Epithelial cell of proximal tubule (primary cell): Measurements from ENCODE around the gene TECTA. TPM values are rescaled to one million over a fixed set of nuclear protein-coding genes. Genes with fewer than 3 reads are reported as not detected.

ENCODE experiments used
- DNase-seq: peaks from one replicate; pipeline ENCODE4 v3.0.0-alpha.2; 2011; ENCODE audit warnings: low read depth
- H3K4me3 ChIP-seq: 2 replicates; pipeline ENCODE4 v1.5.1; 2011; ENCODE audit warnings: low read depth, mild to moderate bottlenecking, low read length
- total RNA-seq: library from RNA; depleted of rRNA; stranded (reverse); fragments of >200 nt; gene quantifications from 2 replicates; pipeline ENCODE4 v1.2.3, GENCODE V29; 2015
- TF ChIP-seq, protein P1 (sequence below): conservative IDR thresholded peaks from 2 replicates; pipeline ENCODE4 v1.5.1; 2012; ENCODE audit warnings: low read depth, mild to moderate bottlenecking, low read length

TECTA gene
- total RNA-seq, 1 donor from 2014 or later, result 0.23 TPM

DNA sequence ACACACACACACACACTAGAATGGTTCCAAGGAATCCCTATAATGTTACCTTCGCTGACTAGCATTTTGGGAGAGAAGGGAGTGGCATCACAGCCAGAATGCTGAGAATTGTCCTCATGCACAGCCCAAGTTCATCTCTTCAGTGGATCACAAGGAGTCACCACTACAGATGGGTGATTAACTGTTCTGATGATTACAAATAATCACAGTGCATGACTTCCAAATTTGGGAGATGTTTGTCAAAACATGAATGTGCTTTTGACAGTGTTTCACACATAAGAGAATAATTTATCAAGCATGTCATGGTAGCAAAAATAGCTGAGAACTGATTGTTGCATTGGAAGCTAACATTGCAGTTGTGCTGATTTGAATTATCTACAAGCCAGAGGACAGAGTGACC lies 110.6 kb downstream of the TECTA start:
- no peak for DNase-seq
- TF ChIP-seq, protein P1, sequence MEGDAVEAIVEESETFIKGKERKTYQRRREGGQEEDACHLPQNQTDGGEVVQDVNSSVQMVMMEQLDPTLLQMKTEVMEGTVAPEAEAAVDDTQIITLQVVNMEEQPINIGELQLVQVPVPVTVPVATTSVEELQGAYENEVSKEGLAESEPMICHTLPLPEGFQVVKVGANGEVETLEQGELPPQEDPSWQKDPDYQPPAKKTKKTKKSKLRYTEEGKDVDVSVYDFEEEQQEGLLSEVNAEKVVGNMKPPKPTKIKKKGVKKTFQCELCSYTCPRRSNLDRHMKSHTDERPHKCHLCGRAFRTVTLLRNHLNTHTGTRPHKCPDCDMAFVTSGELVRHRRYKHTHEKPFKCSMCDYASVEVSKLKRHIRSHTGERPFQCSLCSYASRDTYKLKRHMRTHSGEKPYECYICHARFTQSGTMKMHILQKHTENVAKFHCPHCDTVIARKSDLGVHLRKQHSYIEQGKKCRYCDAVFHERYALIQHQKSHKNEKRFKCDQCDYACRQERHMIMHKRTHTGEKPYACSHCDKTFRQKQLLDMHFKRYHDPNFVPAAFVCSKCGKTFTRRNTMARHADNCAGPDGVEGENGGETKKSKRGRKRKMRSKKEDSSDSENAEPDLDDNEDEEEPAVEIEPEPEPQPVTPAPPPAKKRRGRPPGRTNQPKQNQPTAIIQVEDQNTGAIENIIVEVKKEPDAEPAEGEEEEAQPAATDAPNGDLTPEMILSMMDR, result no peak
- no peak overlapping the region for H3K4me3 ChIP-seq

DNA sequence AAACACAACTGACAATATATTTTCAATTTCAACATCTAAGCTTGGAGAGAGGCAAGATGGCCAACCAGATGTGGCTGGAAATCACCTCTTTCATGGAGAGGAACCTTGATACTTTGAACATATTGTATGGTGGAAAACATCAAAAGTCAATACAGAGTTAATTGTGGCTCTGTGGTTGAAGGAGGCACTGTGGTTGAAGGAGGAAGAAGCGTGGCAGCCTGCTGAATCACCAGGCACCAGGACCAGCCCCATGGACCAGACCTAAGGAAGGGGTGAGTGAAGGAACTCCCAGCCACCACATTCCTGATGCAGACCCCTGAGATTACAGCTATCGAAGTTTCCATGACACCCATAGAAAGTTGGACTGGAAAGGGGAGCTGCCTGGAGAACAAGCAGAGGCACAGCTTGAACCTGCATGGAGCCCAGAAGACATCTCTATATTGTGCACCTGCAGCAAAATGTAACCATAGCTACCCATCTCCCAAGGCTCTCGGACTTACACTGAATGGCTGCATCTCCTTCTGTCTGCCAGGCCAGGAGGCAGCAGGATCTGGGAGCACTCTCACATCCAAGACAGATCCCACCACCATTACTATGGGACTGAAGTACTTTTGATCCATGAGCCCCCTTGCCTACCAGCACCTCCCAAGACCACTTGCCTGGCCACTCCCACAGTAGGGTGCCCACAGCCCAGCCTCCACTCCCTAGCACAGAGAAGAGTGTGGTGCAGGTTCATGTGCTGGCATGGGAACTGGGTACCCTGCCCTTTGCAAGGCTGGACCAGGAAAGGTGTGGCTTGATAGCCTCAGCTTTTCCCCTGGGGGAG lies 111.7 kb downstream of the TECTA start:
- TF ChIP-seq, protein P1, result no peak
- no peak overlapping the region for H3K4me3 ChIP-seq
- no peak for DNase-seq

DNA sequence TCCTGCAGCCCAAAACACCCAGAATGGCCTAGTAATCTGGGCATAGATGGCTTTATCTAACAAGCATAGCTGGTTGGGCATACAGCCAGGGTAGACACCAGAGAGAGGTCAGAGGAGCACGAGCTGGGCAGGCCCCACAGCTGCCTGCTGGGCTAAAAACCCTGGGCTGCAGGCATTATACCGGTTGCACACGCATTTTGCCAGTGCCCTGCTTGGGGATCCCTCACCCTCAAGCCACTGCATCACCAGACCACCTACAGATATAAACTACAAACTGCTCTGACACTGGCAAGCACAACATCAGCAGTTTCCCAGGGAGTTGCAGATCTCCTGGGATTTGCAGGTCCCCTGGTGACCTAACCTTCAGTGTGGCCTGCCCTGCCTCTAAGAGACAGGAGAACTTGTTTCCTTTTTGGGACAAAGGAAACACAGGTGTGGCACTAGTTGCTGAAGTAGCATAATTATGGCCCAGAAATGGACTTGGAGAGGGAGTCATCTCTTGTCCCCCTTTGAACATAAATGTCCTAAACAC lies 112.4 kb downstream of the TECTA start:
- no peak for DNase-seq
- TF ChIP-seq, protein P1, result no peak
- H3K4me3 ChIP-seq, result no peak overlapping the region

DNA sequence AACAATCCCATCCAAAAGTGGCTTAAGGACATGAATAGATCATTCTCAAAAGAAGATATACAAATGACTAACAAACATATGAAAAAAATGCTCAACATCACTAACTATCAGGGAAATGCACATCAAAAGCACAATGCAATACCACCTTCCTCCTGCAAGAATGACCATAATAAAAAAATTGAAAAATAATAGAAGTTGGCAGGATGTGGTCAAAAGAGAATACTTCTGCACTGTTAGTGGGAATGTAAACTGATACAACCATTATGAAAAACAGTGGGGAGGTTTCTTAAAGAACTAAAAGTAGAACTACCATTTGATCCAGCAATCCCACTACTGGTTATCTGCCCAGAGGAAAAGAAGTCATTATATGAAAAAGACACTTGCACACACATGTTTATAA lies 113.8 kb downstream of the TECTA start:
- no peak for DNase-seq
- H3K4me3 ChIP-seq, result no peak overlapping the region
- TF ChIP-seq, protein P1, result no peak

DNA sequence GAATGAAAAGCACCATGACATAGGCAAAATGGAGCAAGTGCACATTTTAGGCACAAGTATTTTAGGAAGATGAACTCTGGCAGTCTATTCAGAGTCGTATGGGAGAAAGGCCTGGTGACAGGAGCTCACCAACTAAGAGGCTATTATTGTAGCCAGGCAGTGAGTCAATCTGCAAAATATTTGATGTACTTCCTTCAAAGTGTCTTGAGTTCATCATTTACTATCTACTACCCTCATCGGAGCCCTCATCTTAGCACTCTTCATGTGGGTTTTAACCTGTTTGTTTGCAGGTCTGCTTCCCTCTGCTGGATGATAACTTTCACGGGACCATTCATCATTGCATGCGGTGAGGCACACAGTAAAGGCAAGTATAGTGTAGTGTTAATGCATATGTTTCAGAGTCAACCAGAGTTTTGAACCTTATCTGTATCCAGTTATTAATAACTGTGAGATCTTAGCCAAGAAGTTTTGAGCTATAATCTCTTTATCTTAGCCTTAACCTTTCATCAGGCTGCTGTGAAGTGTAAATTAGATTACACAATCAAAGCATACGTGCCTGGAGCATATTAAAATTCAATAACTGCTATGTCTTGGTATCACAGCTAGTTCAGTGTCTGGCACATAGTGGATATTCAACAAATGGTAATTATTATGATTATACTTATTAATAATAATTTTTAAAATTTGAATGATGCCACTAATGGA lies 120.6 kb downstream of the TECTA start:
- no peak overlapping the region for H3K4me3 ChIP-seq
- TF ChIP-seq, protein P1, result no peak
- no peak for DNase-seq

DNA sequence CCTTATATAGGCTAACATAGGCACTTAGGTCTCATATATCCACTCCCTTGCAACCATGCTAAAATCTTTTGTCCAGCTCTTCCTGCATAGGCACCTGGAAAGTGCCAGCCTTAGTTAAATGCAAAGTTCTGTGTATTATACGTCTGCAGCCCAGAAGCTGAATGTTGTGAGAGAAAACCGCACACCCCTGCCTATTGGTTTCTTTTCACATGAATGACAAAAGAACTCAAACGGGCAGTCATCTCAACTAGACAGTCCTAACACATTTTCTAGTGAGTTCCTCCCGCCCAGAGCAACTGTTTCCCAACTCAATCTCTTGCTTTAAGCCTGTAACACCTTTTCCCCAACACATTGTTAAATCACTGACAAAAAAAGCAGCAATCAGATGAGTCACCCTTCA lies 122.1 kb downstream of the TECTA start:
- TF ChIP-seq, protein P1, result no peak
- DNase-seq, result no peak
- H3K4me3 ChIP-seq, result no peak overlapping the region
